ENCODE results near the gene UVSSA.
"Not testable (repeated sequence)": the region's sequence is repeated elsewhere in the genome, so short reads cannot be mapped to it uniquely, and the experiment has no call there.

Gene UVSSA

DNA sequence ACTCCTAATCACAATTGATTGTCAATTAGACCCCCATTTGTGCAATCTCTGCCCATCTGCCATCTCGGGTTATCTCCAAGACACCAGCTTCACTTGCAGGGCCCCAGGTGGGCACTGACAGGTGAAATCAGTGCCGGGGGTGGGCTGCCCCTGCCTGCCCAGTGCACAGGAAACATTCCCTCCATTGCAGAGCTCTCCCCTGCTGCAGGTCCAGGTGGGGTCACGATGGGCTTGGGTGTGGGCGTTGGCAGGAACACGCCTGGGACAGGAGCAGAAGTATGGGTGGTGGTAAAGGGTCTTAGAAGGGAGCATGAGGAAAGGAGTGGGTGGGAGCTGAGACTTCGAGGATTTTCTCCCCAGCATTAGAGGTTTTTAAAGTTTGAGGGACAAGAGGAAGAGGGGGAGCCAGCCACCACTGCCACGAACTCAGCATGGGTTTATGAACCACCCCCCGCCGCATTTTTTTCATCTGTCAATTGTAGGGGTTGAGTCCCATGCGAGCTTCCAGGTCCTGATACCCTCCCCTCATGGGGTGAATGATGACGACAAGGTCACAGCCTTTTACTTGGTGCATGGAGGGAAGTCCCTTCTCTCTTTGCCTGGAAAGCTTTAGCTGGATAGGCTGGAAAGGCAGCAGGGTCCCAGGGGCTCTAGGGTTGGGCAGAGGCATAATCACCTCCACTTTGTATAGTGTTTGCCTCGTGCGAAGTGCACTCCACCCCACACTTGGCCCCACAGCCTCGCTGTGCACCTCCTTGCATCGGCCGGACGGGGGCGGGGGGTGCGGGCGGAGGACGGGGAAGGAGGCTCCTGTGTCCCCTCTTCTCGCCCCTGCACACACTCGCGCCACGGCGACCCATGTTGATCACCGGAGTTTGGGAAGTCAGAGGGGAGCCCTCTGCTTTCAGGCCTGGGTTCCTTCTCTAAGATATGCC, 62.8 kb downstream of the UVSSA start:
- no peak for FAIRE-seq

DNA sequence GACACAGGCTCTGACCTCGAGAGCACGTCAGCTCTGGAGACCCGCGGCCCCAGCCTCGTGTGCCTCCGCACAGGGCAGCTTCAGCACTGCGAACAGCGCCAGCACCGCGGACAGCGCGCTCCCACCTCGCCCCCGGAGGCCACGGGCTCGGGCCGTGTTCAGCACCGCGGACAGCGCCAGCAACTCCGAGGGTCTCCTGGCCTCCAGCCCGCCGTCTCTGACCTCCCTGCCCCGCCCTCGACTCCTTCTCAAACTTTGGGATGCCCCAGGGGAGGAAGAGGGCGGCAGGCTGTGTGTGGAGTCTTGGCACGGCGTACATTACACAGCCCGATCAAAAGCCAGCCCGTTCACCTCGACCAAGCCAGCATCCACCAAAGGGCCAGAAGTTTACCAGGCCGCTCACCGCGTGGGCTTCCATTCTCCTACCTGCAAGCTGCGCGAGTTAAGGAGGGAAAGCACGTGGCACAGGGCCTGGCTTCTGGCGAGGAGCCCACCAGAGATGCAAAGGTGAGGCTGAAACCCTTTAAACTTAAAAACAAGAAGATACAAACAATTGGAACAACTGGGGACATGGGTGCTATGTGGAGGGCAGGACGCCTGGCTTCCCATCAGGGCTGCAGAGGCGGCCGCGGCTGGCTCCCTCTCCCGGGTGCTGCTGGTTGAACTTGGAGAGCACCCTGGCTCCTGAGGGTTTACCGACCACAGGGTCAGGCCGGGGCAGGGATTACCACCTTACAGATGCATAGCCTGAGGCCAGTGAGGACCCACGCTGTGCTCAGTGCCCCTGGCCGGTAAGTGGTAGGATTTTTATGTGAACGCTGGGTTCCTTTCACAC, 63.7 kb downstream of the UVSSA start:
- no peak for FAIRE-seq

GRCh38 chr4:1411436-1412375, 64.7 kb downstream of the UVSSA start:
- FAIRE-seq, result no peak

- no peak for FAIRE-seq
Measured at GRCh38 chr4:1412376-1413203, 65.6 kb downstream of the UVSSA start.

- no peak for FAIRE-seq
Measured at GRCh38 chr4:1413204-1413663, 66.2 kb downstream of the UVSSA start.

GRCh38 chr4:1413687-1414479, 66.9 kb downstream of the UVSSA start:
- no peak for FAIRE-seq

DNA sequence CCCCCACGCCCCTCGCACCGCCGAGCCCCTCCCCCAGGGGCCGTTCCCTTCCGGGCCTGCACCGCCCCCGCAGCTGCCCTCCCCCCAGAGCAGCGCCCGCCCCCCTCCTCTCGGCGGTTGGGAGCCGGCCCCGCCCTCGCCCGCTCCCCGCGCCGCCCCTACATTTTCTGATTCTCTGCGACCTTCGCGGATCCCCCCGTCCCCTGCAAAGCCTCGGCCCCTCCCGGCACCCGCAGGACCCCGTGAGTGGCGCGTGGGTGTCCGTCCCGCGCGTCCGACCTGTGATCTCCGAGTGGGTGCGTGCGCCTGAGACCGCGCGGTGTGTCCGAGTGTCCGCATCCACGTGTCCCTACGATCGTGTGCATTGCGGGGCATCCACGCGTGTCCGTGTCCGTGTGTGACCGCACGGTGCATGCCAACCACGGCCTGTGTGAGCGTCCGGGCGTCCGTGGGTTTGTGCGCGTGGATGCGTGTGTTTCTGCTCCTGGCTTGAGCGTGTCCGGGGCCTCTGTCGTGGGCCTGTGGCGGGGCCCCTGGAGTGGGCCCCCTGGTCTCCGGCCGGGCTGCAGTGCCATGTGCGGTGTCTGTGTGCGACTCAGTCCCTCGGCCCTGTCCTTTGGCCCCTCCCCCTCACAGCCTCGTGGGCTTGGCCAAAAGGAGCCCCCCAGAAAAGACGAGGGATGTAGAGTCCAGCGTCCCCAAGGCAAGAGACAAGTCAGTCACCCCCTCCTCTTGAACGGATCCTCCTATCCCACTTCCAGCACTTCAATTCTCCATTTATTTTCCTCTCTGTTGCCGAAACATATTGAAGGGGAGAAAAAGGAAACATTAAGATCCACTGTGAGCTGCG, 68.0 kb downstream of the UVSSA start:
- no peak for FAIRE-seq

GRCh38 chr4:1415681-1415981, 68.6 kb downstream of the UVSSA start:
- FAIRE-seq, result no peak

DNA sequence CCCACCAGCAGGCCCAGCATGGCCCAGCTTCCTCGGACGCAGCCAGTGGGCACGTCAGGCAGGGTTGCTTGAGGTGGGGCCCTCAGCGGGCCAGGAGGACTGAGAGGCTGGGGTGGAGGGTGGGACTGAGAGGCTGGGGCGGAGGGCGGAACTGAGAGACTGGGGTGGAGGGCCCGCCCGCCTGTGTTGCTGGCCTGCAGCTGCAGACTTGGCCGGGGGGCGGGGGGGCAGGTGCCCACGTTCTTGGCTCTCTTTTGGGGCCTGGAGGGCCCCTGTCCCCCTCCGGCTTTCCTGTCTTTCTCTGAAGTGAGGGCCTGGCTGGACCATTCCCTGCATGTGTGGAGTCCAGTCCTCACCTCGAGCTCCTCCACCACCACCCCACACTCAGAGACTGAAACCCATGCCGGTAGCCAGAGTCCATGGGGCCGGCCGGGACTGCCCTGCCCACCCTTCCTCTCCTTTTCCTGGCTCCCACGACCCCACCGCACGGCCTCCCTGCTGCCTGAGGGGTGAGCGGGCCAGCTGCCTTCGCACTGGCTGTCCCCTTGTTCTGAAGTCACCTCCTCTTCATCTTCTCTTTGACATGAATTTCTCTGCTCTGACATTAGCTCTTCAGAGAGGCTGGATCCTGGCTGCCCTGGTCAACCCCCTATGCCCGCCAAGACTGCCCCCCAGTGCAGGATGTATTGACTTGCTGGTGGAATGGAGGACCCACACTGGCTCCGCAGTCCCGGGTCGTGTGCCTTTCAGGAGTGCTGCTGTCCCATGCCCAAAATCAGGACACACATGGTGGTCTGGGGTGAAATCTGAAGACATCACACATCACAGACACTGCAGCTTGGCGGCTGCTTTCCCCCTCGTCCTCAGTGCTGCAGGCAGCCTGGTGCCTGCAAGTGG, 69.3 kb downstream of the UVSSA start:
- FAIRE-seq, result no peak

GRCh38 chr4:1416948-1417260, 69.9 kb downstream of the UVSSA start:
- FAIRE-seq, result no peak

DNA sequence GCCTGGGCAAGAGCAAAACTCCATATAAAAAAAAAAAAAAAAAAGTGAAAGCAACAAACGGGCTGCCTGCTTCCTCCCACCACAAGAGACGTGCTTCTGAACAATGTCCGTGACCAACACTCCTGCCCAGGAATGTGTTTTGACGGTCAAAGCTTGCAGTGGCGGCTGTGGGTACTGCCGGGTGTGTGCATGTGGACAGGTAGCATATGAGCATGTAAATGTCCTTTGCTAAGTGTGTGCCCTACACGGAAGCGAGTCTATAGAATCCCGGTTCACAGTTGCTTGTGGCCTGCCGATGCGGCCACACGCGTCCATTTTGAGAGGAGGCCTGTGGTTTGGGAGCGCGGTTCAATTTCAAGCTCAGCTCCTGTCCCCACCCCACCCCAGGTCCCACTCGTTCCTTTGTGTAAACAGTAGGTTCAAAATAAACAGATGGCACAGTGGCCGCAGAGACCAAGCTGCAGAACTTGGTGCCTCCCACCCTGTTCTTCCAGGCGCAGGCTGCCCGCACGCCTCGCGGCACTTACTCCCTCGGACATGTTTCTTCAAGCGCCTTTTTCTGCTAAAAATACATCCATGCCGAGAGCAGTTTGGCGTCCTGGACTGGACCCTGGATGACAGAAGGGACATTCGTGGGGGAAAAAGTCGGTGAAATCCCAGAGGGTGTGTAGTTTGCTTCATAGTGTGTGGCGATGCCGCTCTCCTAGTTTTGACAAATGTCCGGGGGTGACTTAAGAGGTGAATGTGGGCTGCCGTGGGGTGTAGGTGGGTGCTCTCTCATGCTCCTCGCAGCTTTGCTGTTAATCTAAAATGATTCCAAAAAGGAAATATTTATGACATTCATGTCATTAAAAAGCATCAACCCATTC, 70.7 kb downstream of the UVSSA start:
- no peak for FAIRE-seq

- FAIRE-seq, result no peak
Measured at GRCh38 chr4:1418494-1419285, 71.7 kb downstream of the UVSSA start.

- no peak for FAIRE-seq
Measured at GRCh38 chr4:1419708-1420107, 72.7 kb downstream of the UVSSA start.

DNA sequence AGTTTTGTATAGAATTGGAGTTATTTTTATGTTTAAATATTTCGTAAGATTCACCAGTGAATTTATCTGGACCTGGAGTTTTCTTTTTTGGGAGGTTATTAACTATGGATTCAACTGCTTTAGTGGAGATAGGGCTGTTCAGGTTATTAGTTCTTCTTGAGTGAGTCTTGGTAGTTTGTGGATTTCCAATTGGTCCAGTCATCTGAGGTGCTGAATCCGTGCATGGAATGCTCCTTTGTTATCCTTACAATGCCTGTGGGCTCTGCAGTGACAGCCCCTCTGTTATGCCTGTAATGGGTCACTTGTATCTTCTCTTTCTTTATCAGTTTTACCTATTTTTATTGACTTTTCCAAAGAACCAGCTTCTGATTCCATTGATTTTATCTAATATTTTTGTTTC, 74.6 kb downstream of the UVSSA start:
- no peak for FAIRE-seq

GRCh38 chr4:1427010-1427409, 80.0 kb downstream of the UVSSA start:
- FAIRE-seq, result no peak

- FAIRE-seq, result not testable (repeated sequence)
Measured at GRCh38 chr4:1443688-1444172, 96.7 kb downstream of the UVSSA start.
